ENCODE data around the gene GDPD5.

Gene GDPD5

DNA sequence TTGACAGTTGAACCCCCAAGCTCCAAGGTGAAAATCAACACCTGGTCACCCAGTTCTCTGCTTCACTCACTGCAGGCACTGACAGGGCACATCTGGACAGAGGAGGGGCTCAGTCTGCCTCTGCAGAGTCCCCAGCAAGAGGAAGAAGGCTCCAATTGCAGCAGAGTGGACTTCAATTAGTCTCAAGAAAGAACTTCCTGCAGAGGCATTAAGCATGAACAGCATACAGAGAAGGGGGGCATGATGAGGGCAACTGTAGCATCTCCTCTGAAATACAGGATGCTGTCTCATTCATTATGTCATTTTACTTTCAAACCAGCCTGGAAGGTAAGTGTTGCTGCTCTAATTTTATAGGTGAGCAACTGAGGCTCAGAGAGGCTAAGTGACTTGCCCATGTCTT is 11.1 kb downstream of the GDPD5 start:
- DNase-seq, result no peak

DNA sequence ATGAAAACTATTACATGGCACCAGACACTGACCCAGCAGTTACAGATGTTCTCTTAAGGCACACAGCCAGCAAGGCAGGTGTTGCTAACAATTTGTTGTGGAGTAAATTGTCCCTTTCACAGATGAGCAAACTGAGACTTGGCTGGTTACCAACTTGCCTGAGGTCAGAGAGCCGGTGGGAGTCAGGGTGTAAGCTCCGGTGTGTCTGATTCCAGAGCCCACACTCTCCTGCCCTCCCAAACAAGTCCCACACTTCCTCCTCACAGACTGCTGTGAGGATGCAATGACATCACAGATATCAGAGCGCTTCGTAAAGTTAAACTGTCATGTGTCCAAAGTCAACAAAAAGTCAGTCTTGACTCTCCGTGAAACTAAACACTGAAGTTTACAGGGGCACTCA is 12.5 kb downstream of the GDPD5 start:
- no peak for DNase-seq

DNA sequence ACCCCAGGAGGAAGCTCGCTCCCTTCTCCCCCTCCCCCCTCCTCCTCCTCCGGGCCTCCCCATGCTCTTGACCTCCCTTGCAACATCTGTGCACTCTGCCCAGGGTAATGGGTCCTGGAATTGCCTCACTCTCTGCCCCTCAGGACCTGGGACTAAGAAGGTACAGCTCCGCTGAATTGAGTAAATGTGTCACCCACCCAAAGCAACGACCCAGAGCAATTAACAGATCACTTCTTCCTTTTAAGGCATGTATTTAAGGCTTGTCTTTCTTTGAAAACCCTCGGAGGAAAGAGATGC is 15.1 kb downstream of the GDPD5 start:
- DNase-seq, result no peak

DNA sequence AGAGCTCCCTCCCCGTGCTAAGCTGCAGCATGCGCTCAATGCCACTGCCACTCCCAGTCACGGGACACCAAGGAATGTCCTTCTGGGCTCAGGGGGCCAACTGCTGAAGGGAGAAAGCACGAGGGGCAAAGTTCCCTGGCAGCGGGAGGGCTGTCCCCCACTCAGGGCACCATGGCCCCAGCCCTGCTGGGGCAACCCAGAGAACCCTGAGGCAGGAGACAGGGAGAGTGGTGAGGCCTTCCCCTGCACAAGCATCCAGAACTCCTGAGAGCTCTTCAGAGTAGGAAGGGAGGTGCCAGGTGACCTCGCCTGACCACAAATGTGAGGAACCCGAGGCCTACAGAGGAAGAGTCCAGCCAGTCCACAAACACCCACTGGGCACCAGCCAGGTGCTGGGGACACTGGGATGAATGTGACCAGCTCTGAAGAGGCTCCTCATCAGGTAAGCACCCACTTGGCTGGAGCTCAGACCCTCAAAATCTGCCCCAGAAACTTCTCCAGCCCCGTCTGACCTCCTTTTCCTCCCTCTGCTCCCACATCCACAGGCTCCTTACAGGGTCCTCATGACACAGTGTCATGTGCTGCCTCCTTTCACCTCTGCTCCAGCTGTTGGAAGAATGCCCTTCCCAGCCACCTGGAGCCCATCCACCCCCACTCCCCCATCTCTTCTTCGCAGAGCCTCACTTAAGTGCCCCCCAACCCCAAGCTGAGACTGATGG is 15.6 kb downstream of the GDPD5 start:
- DNase-seq, result no peak

DNA sequence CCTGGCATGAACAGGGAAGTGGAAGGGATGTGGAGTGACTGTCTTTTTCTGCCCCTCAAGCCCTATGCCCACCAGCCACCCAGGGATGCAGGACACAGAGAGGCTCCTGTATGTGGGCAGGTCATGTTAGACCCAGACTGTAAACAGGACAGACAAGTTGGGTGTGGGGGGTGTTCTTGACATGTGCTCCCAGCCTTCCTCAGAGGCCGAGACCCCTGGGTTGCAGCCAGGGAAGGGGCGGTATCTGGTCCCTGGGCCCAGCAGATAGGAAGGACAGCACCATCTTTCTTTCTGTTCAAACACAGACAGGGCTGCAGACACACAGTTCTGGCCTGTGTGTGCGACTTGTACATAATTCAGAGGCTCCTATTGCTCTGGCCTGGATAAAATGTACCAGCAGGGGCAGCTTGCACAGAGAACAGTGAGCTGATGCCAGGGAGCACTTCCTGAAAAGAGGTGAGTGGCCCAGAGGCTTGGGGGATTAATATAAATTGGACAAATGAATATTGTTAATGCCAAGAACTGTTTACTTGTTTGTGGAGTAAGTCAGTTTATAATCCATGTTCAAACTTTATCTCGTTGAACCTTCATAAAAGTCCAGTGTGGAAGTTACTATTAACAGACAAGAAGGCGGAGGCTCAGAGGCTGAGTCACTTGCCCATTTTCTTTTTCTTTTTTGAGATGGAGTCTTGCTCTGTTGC is 16.6 kb downstream of the GDPD5 start:
- DNase-seq, result no peak

DNA sequence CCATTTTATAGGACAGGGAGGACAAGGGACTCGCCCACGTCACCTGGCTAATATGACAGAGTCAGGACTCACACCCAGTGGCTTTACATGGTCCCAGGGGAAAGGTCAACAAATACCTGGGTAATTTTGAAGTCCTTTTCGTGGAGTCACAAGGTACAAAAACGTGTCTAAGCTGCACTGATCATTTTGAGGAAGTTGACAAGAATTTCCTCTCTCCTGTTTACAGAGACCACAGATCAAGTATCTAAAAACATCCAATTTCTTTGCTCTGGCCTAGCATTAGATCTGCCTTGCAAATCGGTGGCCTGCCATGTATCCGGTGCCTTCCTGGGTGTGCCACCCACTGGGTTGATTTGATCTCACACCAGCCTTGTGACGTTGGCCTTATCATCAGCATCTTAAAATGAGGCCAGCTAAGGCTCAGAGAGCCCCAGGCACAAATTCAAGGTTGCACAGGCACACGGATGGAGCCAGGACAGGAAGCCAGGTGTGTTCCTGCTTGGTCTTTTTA is 17.6 kb downstream of the GDPD5 start:
- peak; percentile 22 to 83 (median 43) for DNase-seq

DNA sequence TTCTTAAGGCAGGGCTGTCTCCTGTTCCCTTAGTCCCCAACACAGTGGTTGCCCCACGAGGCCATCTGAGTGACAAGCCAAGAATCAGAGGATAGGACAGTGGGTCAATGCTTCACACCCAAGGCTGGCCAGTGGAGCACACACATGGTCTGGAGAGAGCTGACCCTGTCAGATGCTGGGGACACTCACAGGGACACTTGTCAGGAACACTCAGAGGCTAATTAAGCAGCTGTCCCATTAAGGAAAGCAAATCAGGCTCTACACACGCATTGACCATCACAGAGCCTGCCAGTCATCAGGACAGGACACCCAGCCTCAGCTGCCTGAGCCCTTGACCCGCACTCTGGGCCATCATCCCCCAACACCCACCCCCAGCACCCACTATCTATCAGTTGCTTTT is 18.2 kb downstream of the GDPD5 start:
- DNase-seq, result no peak

DNA sequence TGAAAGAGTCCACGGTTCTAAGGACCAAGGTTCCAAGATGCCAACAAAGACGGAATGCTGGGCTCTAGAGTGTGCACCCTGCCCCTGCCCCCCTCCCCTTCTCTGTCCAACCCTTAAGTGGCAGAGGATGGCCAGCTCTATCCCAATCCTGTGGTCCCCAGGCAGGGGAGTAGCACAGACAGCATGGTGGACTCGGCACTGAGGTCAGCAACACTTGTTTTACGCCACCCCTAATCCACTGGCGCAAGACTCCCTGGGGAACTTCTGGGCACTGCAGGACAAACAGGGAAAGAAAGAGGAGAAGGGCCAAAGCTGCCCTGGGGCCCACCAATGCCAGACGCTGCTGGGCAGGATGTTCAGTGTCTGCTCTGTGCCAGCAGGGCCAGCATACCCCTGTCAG is 18.9 kb downstream of the GDPD5 start:
- DNase-seq, result no peak

DNA sequence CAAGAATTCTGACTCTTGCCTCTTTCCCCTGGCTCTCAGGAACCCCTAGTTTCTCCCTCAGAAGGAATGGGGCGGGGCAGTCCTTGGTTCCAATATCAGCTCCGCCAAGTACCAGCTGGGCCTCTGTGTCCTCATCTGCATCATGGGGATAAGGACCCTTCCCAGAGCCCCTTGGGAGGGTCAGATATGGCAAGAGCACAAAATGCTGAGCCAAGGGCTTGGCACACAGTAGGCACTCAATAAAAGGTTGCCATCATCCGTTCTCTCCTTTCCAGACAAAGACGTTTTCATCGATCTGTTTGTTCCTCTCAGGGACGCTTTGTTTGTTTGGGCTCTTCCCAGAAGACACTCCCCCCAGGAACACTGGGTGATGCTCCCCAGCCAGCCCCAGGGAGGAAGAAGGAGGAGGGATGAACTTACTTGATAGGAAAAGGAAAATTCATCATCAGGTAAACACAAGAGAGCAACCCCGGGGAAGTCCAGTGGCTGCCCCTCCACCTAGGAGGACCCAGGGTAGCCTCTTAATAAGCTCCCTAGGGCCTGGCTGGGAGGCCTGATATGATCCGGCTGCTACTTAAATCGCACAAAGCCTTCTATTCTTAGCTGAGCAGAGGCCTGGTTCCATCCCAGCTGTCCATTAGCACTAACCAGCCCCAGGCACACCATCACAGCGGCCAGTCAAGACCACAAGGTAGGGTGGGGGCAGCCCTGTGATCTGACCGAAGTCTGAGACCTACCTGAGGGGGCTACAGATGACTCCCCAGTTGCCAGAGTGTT is 19.6 kb downstream of the GDPD5 start:
- DNase-seq, result no peak

DNA sequence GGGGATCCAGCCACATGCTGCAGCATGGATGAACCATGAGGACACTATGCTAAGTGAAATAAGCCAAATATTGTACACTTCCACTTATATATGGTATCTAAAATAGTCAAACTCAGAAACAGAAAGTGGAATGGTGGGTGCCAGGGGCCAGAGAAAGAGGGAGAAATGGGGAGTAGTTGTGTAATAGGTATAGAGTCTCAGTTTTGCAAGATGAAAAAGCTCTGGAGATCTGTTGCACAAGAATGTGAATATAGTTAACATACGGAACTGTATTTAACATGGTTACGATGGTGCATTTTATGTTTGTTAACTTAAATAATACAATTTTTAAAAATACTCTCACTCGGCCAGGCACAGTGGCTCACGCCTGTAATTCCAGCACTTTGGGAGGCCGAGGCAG is 21.2 kb downstream of the GDPD5 start:
- no peak for DNase-seq

DNA sequence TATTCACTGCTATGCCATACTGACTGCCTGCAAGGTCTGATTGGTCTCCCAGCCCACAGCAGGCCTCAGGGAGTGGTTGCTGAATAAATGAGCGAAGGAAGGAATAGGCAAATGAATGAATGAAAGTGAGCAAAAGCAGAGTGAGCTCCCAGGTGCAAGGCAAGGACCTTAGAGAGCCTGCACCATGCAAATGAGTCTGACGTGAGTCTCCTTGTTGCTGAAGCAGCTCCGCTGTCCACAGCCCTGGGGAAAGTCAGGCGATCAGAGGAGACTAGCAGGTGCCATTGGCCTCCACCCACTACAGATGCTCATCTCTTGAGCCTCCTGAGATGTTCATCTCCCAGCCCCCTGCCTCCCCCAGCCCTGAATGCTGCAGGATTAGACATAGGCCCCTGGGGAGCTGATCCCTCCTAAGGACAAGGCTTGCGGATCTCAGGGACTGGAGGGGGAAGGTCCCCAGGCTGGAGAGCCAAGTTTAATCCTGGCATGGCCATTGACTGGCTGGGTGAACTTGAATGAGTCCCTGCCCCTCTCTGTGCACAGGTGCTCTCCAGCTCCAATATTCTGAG is 22.1 kb downstream of the GDPD5 start:
- DNase-seq, result no peak

DNA sequence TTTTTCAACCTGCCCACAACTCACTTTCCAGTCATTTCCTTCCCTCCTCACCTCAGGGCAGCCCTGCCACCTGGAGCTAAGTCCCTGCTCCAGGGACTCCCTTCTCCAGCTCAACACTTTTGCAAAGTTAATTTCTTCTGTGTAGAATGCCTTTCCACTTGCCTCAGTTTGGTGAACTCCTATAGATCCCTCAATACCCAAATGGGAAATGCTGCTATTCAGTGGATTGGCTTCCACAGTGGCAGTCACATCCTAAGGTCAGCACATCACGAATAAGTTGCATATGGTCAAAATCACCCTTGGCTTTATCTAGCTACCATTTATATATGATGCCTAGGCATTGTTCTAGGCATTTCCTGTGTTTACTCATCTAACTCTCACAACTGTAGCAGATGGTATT is 23.6 kb downstream of the GDPD5 start:
- no peak for DNase-seq

DNA sequence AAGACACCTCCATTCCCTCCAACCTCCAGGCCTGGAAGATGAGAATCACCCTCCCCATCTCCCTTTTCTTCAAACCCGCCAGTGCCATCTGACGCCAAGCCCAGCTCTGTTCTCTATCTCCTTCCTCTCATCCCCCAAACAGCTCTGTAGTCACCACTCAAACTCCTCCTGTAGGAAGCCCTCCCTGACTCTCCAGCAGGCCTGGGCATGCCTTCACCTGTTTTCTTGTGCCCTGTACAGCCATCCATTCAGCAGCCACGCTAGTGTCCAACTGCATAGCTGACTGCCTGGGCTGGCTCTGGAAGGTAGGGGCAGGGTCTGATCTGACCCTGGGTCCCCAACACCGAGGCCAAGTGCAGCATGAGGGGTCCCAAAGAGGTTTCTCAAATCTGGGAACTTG is 25.0 kb downstream of the GDPD5 start:
- no peak for DNase-seq

DNA sequence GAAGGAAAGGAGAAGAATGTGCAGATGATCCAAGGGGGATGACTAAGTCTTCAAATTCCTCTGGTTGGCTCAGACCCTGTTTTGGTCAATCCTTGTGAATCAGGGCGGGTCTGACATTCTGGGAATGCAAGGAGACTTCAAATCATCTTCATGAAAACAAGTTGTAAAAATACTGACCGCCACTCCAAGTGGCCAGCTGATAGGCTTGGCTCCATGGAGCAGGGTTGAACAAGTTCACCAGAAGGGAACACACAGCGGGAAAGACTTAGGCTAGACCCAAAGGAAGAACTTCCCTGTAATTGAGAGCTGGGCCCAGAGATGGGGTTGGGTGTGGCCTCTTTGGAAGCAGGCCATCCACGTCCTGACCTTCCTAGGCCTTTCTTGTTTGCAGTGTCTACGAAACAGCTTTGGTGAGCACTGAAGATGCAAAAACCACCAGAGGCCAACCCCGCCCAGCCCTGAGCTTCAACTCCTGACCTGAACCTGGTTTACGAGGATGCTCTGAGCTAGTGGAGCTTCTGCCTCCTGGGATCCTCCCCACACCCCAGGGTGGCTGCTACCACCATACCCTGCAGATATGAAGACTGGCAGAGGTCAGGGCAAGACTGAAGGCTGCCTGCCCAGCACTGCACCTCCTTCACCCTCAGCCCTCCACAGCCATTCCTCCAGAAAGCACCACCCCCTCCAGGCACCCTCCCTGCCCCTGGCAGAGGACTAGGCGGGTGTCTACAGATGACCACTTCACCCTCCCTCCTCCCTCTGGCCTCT is 26.1 kb downstream of the GDPD5 start:
- DNase-seq, result no peak

DNA sequence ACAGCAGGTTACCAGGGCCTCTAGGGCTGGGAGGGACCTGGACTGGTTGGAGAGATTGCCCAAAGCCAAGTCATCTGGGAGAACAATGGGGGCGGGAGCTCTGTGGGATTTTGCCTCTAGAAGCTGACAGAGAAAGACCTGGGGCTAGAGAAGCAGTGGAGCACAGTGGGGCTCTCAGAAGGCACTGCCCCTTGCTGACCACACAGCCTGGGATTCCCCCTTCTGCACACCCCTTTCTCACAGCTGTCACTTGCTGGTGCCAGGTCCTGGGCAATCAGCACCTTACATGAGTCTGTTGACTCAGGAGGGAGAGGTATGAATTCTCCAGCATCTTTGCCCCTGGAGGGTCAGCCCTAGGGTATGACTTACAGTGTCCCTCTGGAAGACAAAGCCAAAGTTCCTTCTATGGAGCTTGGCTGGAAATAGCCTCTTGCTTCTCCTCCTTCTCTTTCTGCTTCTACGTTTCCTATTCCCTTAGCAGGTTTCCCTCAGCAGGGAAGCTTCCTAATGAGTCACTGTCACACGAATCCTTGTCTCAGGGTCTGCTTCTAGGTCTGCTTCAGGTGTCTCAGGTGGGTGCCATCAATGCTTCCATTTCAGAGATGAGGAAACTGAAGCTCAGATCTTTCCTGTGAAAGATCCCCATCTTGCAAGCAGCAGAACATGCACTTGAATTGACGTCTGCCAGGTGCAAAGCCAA is 27.0 kb downstream of the GDPD5 start:
- DNase-seq, result no peak

DNA sequence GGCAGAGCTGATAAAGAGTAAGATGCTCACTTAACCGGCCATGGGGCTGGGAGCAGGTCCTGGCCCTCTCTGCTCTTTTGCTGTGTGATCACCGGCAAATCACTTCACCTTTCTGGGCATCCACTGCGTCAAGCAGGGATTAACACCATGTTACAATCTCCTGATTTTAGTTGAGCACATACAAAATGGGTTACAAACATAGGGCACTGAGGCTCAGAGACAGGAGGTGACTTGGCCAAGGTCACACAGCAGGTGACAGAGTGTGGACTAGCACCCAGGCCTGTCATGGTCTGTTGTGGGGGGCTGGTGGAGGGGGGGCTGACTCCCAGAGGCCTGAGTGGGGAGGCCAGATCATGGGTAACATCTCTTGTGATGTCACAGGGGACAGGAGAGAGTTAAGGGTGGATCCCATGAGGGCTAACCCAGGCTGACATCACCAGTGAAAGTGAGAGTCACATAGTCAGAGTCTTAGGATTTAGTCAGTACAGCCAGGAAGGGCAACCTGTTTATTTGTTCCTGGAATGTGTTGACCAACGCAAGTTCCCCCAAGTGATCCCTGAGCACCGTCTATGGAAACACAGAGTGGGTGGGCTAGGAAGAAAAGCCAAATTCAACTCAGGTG is 27.8 kb downstream of the GDPD5 start:
- no peak for DNase-seq

DNA sequence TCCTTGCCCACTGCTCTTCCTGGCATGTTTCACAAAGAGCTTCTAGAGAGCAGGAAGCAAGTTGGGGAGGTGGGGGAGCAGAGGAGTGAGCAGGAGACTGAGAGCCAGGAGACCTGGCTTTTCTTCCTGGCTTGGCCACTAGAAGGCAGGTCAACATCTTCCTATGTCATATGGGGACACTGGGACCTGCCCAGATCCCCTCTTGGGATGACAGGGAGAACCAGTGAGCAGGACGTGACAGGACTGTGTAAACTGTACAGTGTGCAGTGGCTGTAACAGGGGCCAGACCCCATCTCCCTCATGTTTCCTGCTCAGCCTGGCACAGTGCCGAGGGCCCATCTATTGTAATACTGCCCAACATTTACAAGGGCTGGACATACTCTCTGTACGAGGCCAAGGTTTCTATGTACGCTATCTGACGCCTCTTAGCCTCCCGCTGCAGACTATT is 29.4 kb downstream of the GDPD5 start:
- no peak for DNase-seq

DNA sequence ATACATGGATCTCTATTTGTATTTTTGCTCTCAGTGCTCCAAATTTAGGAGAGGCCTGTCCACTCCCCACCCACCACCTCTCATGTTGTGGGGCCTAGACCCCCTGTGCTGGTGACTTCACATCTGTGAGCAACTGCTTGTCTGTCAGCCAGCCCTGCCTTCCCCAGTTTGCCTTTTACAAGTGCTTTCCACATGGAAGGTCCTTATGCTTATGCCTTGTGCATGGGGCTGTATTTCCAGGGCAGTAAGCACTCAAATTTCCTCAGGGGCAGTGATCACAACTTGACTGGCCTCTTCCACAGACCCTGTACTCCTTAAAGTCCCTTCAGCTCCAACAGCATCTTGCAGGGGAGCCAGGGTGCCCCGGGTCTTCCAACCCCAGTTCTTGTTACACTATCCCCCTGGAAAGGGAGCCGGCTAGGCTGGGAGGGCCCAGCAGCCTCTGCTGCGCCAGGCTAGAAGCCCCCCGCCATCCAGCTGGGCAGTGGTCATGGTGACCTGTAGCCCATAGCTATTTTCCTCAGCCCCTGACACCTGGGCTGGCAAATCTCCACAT is 29.9 kb downstream of the GDPD5 start:
- no peak for DNase-seq

DNA sequence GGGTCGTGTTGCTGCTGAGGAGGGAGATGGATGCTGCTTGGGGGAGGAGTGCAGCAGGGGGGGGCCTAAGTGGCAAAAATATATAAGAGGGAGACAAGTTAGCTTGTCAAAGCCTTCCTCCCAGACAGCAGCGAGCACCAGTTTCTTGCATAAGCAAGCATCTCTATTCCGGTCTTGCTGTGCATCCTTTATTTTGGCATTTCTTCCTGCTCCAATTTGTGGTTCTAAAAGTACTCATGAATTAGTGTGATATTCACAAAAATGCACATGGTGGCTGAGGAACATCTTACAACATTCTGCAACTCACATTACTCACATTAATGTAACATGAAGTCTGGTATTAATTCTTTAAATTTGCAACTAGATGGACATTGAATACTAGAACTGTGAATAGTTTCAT is 32.1 kb downstream of the GDPD5 start:
- no peak for DNase-seq

DNA sequence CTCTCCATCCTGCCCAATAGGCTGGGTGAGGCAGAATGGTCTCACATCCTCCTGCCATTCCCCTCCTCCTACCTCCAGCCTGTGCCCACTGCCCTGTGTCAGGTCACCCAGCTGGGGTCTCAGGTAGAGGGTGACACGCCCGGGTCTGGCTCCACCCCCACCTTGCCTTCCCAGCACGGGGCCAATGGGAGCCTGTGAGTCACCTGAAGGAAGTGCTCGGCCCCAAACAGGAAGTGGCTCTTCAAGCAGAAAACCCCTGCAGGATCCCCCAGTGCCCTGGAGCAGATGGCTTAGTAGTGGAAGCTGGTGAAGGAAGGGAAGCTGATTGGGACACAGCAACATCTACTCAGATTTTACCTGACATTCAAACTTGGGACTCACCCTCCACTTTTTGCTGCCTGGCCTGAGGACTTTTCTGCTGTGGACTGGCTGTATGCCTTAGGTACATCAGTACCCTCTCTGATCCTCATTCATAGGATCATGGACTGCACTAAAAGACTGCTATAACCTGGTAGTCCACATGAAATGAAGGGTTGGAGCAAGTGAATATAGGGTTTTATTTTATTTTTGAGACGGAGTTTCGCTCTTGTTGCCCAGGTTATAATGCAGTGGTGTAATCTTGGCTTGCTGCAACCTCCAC is 33.4 kb downstream of the GDPD5 start:
- DNase-seq, result peak; percentile 14 to 57 (median 28)

DNA sequence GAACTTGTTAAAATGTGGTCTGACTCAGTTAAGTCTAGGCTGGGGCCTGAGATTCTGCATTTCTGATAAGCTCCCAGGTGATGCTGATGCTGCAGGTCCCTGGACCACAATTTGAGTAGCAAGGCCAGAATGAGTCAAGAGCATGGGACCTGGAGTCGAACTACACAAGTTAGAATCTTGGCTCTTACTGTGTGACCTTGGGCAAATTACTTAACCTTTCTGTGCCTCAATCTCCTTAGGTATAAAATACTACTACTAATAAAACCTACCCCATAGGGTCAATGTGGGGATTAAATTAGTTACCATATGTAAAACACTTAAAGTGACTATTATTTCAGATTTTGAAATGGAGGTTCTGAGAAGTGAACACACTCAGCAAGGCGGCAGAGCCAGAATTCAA is 34.3 kb downstream of the GDPD5 start:
- DNase-seq, result no peak
